Tibial nerve (tissue), 4 donors: ENCODE measurements around the gene ASTE1.

Experiments
- CTCF ChIP-seq, 5 experiments: fragments of 200-600 bp in 3 of 5; fragments of 450-650 bp in 2 of 5; sonication (generic) in 3 of 5; IDR thresholded peaks; one replicate each; pipeline ENCODE4 v1.5.1; 2016 to 2019; ENCODE audit warnings: antibody characterized with exemption in 5 of 5, mild to moderate bottlenecking in 3 of 5, moderate library complexity in 2 of 5
- EP300 ChIP-seq, 2 donors: sonication (generic); formaldehyde crosslinking; IDR thresholded peaks; one replicate each; pipeline ENCODE4 v1.6.1; 2017; ENCODE audit warnings: antibody characterized with exemption in 2 of 2, mild to moderate bottlenecking in 1 of 2

GRCh38 chr3:131028844-131029243 lies 2.2 kb upstream of the ASTE1 start:
- TF ChIP-seq CTCF (IDR thresholded peaks at IDR 0.05) = no peak
- no peak for TF ChIP-seq EP300 (IDR thresholded peaks at IDR 0.05)
